Measurements from ENCODE around the gene OR6C74.

OR6C74 gene

GRCh38 chr12:55244309-55244708 lies at the start of gene OR6C74:
OR6C74 (plus strand) TSS chr12:55244609; CDS start chr12:55247288, 2,679 bp downstream.
- Mint-ChIP-seq H3K9me3 (no peaks in the 10 kb centered on the region), H3K27me3 (peaks cover 26% of the 10 kb centered on the region), H3K27ac (no peak within 1 kb of the TSS), H3K4me3 (no peak within 1 kb of the TSS), H3K36me3 (no peaks in the 10 kb centered on the region), H3K4me1 (no peaks in the 10 kb centered on the region)
- ATAC-seq = no peak

GRCh38 chr12:55220725-55221124 lies 23.7 kb upstream of the OR6C74 start, which contains the start of gene OR10A7:
OR10A7 (plus strand) TSS chr12:55221025; CDS start chr12:55221025, 0 bp downstream.
- Mint-ChIP-seq H3K9me3 (peaks cover 3% of the 10 kb centered on the region), H3K27ac (no peak within 1 kb of the TSS), H3K36me3 (no peaks in the 10 kb centered on the region)

GRCh38 chr12:55226523-55226922 lies 17.9 kb upstream of the OR6C74 start:
- H3K27ac Mint-ChIP-seq = no peak overlapping the region
- no peak overlapping the region for H3K4me3 Mint-ChIP-seq
- no peaks in the 10 kb centered on the region for H3K36me3 Mint-ChIP-seq
- peaks cover 34% of the 10 kb centered on the region for H3K27me3 Mint-ChIP-seq
- no peak for ATAC-seq
- H3K4me1 Mint-ChIP-seq = no peaks in the 10 kb centered on the region
- H3K9me3 Mint-ChIP-seq = peaks cover 3% of the 10 kb centered on the region

More at GRCh38 chr12:55220725-55221124, 23.7 kb upstream of the OR6C74 start, which contains the start of gene OR10A7:
- H3K4me3 Mint-ChIP-seq = no peak within 1 kb of the TSS
- ATAC-seq = no peak
- H3K4me1 Mint-ChIP-seq = no peaks in the 10 kb centered on the region
- H3K27me3 Mint-ChIP-seq = peaks cover 21% of the 10 kb centered on the region

- H3K9me3 Mint-ChIP-seq = peaks cover 3% of the 10 kb centered on the region
- peaks cover 34% of the 10 kb centered on the region for H3K27me3 Mint-ChIP-seq
- no peak for ATAC-seq
- H3K4me3 Mint-ChIP-seq = no peak overlapping the region
- no peak overlapping the region for H3K27ac Mint-ChIP-seq
- H3K36me3 Mint-ChIP-seq = no peaks in the 10 kb centered on the region
- no peaks in the 10 kb centered on the region for H3K4me1 Mint-ChIP-seq
Measured at GRCh38 chr12:55227643-55228042, 16.8 kb upstream of the OR6C74 start.

- Mint-ChIP-seq H3K27ac (no peak overlapping the region), H3K9me3 (no peaks in the 10 kb centered on the region)
Measured at GRCh38 chr12:55246159-55246558, 1.8 kb downstream of the OR6C74 start.

GRCh38 chr12:55250944-55251343 lies 6.5 kb downstream of the OR6C74 start:
- Mint-ChIP-seq H3K4me3 (no peak overlapping the region), H3K27ac (no peak overlapping the region), H3K27me3 (peaks cover 15% of the 10 kb centered on the region), H3K36me3 (no peaks in the 10 kb centered on the region), H3K9me3 (no peaks in the 10 kb centered on the region), H3K4me1 (no peaks in the 10 kb centered on the region)
- ATAC-seq = no peak

More at GRCh38 chr12:55246159-55246558, 1.8 kb downstream of the OR6C74 start:
- no peak overlapping the region for H3K4me3 Mint-ChIP-seq
- no peaks in the 10 kb centered on the region for H3K36me3 Mint-ChIP-seq
- no peaks in the 10 kb centered on the region for H3K4me1 Mint-ChIP-seq
- ATAC-seq = no peak
- peaks cover 26% of the 10 kb centered on the region for H3K27me3 Mint-ChIP-seq

GRCh38 chr12:55253281-55253680 lies 8.9 kb downstream of the OR6C74 start:
- Mint-ChIP-seq H3K9me3 (no peaks in the 10 kb centered on the region), H3K36me3 (no peaks in the 10 kb centered on the region), H3K4me1 (no peaks in the 10 kb centered on the region), H3K4me3 (no peak overlapping the region), H3K27me3 (peaks cover 4% of the 10 kb centered on the region), H3K27ac (no peak overlapping the region)
- ATAC-seq = no peak

GRCh38 chr12:55256831-55257230 lies 12.4 kb downstream of the OR6C74 start:
- Mint-ChIP-seq H3K9me3 (no peaks in the 10 kb centered on the region), H3K4me3 (no peak overlapping the region), H3K27me3 (no peaks in the 10 kb centered on the region), H3K4me1 (no peaks in the 10 kb centered on the region), H3K36me3 (no peaks in the 10 kb centered on the region), H3K27ac (no peak overlapping the region)
- ATAC-seq = no peak

GRCh38 chr12:55258303-55258702 lies 13.9 kb downstream of the OR6C74 start:
- no peaks in the 10 kb centered on the region for H3K4me1 Mint-ChIP-seq

GRCh38 chr12:55280991-55281390 lies 36.6 kb downstream of the OR6C74 start:
- Mint-ChIP-seq H3K36me3 (peaks cover 6% of the 10 kb centered on the region), H3K27me3 (peaks cover 29% of the 10 kb centered on the region), H3K4me3 (no peak overlapping the region), H3K27ac (no peak overlapping the region), H3K9me3 (peaks cover 4% of the 10 kb centered on the region), H3K4me1 (no peaks in the 10 kb centered on the region)
- no peak for ATAC-seq

More at GRCh38 chr12:55258303-55258702, 13.9 kb downstream of the OR6C74 start:
- Mint-ChIP-seq H3K36me3 (no peaks in the 10 kb centered on the region), H3K9me3 (no peaks in the 10 kb centered on the region), H3K4me3 (no peak overlapping the region), H3K27ac (no peak overlapping the region), H3K27me3 (no peaks in the 10 kb centered on the region)
- no peak for ATAC-seq

- Mint-ChIP-seq H3K27me3 (peaks cover 15% of the 10 kb centered on the region), H3K36me3 (no peaks in the 10 kb centered on the region), H3K27ac (no peak overlapping the region), H3K9me3 (no peaks in the 10 kb centered on the region), H3K4me3 (no peak overlapping the region), H3K4me1 (no peaks in the 10 kb centered on the region)
- no peak for ATAC-seq
Measured at GRCh38 chr12:55289999-55290398, 45.6 kb downstream of the OR6C74 start.

Data from stimulated activated memory B cell treated with anti-CD40 and anti-IgM and Interleukin-4, amounts not matched to agents 10 μg/mL and 1 μg/mL and 100 μg/mL, for 72 hours (primary cell).